ENCODE measurements around the gene MLLT1. TPM values are rescaled to one million over a fixed set of nuclear protein-coding genes. Genes with fewer than 3 reads are reported as not detected.

The MLLT1 gene
- total RNA-seq, 1 experiment from 2014 or later: 55.0 TPM

GRCh38 chr19:6196361-6196760 is 83.4 kb downstream of the MLLT1 start:
- Histone ChIP-seq H3K4me2 (ENCODE audit: low read length) (no peak overlapping the region), H3K79me2 (ENCODE audit: insufficient read depth, low read length) (peaks cover 12% of the 10 kb centered on the region; the same call in 1 of the 2 replicates), H3K9me2 (ENCODE audit: insufficient read depth) (no peaks in the 10 kb centered on the region), H3K27me3 (ENCODE audit: insufficient read depth, low read length) (no peaks in the 10 kb centered on the region), H3K4me3 (replicated peaks in 1 of 2; ENCODE audit: low read depth in 1 of 2, low read length in 2 of 2) (no peak overlapping the region), H3K36me3 (ENCODE audit: control insufficient read depth in 1 of 2, insufficient read depth in 2 of 2, low read length in 2 of 2) (no peaks in the 10 kb centered on the region), H3K9me3 (ENCODE audit: control insufficient read depth in 1 of 2, insufficient read depth in 1 of 2, low read depth in 1 of 2, low read length in 2 of 2) (peaks cover 0 to 5% of the 10 kb centered on the region in 2 experiments; a peak in 1 of 4 replicates), H2AFZ (ENCODE audit: low read depth, low read length, poor library complexity, severe bottlenecking) (no peak overlapping the region), H3K9ac (ENCODE audit: low read length) (no peak overlapping the region), H3K27ac (ENCODE audit: low read depth, low read length) (no peak overlapping the region), H3K4me1 (ENCODE audit: control insufficient read depth in 1 of 2, insufficient read depth in 2 of 2, low read length in 2 of 2) (peaks cover 8 to 18% of the 10 kb centered on the region in 2 experiments), H4K20me1 (ENCODE audit: insufficient read depth) (no peaks in the 10 kb centered on the region)
- no TSS peak for BruUV-seq (replicated peaks)
- intact Hi-C loops (cut with micrococcal nuclease): no loop called here
- no peak for DNase-seq (ENCODE audit: low read depth, low spot score)
- ChIA-PET CTCF (no interaction called here), RAD21 (ENCODE audit: low non-redundant PET in 1 of 2, low total read pairs in 2 of 2, uncharacterized antibody in 2 of 2, unreplicated experiment in 2 of 2) (interaction anchor here in 1 of 2 experiments (0.7 kb wide), 1 partner anchor 632 kb away, joined by 5 read pairs; no protein-coding TSS in a partner anchor), POLR2A (no interaction called here)
- ATAC-seq: no peak
- TF ChIP-seq, protein P1, sequence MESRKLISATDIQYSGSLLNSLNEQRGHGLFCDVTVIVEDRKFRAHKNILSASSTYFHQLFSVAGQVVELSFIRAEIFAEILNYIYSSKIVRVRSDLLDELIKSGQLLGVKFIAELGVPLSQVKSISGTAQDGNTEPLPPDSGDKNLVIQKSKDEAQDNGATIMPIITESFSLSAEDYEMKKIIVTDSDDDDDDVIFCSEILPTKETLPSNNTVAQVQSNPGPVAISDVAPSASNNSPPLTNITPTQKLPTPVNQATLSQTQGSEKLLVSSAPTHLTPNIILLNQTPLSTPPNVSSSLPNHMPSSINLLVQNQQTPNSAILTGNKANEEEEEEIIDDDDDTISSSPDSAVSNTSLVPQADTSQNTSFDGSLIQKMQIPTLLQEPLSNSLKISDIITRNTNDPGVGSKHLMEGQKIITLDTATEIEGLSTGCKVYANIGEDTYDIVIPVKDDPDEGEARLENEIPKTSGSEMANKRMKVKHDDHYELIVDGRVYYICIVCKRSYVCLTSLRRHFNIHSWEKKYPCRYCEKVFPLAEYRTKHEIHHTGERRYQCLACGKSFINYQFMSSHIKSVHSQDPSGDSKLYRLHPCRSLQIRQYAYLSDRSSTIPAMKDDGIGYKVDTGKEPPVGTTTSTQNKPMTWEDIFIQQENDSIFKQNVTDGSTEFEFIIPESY (IDR thresholded peaks at IDR 0.05; ENCODE audit: extremely low read depth, insufficient replicate concordance, low read length): no peak
- TF ChIP-seq, protein P2, sequence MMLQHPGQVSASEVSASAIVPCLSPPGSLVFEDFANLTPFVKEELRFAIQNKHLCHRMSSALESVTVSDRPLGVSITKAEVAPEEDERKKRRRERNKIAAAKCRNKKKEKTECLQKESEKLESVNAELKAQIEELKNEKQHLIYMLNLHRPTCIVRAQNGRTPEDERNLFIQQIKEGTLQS (IDR thresholded peaks at IDR 0.05): no peak
- TF ChIP-seq RAD21 (IDR thresholded peaks at IDR 0.05; ENCODE audit: low read depth) (no peak), MAX (IDR thresholded peaks at IDR 0.05) (no peak), REST (IDR thresholded peaks at IDR 0.05; ENCODE audit: low read depth) (no peak), CBX3 (IDR thresholded peaks at IDR 0.05; ENCODE audit: low read depth) (no peak), ZFX (IDR thresholded peaks at IDR 0.05) (no peak), EZH2phosphoT487 (IDR thresholded peaks at IDR 0.05; ENCODE audit: borderline replicate concordance) (no peak), TCF7L2 (IDR thresholded peaks at IDR 0.05; ENCODE audit: borderline replicate concordance, extremely low read depth, insufficient read depth, insufficient read length) (no peak), EZH2 (IDR thresholded peaks at IDR 0.05) (no peak), POLR2AphosphoS5 (IDR thresholded peaks at IDR 0.05; ENCODE audit: low read depth, low read length) (no peak), FOSL1 (IDR thresholded peaks at IDR 0.05; ENCODE audit: low read depth) (no peak), SP1 (IDR thresholded peaks at IDR 0.05; ENCODE audit: low read depth) (no peak), EGR1 (IDR thresholded peaks at IDR 0.05; ENCODE audit: low read depth) (no peak), CEBPB (IDR thresholded peaks at IDR 0.05; ENCODE audit: low read depth) (no peak), POLR2A (IDR thresholded peaks at IDR 0.05; ENCODE audit: borderline replicate concordance, extremely low read depth, insufficient read depth, insufficient read length) (no peak), SIN3A (IDR thresholded peaks at IDR 0.05; ENCODE audit: low read depth) (no peak)
- TF ChIP-seq, protein P3, sequence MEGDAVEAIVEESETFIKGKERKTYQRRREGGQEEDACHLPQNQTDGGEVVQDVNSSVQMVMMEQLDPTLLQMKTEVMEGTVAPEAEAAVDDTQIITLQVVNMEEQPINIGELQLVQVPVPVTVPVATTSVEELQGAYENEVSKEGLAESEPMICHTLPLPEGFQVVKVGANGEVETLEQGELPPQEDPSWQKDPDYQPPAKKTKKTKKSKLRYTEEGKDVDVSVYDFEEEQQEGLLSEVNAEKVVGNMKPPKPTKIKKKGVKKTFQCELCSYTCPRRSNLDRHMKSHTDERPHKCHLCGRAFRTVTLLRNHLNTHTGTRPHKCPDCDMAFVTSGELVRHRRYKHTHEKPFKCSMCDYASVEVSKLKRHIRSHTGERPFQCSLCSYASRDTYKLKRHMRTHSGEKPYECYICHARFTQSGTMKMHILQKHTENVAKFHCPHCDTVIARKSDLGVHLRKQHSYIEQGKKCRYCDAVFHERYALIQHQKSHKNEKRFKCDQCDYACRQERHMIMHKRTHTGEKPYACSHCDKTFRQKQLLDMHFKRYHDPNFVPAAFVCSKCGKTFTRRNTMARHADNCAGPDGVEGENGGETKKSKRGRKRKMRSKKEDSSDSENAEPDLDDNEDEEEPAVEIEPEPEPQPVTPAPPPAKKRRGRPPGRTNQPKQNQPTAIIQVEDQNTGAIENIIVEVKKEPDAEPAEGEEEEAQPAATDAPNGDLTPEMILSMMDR (IDR thresholded peaks at IDR 0.05 in 2 of 3, conservative IDR thresholded peaks at IDR 0.05 in 1 of 3; ENCODE audit: borderline replicate concordance in 1 of 3, insufficient read depth in 1 of 3, low read depth in 2 of 3, low read length in 2 of 3): no peak
